OCI-LY3 (cell line): Measurements from ENCODE around the gene FBXO46.

ENCODE experiments used
- CTCF ChIP-seq: fragments of 200-600, 300-600 bp; sonication (generic); IDR thresholded peaks from 2 replicates; pipeline ENCODE4 v1.5.1; 2014; ENCODE audit warnings: antibody characterized with exemption, low read length, low read depth
- EZH2phosphoT487 ChIP-seq: fragments of 200-600 bp; shearing (Covaris generic); IDR thresholded peaks from 2 replicates; pipeline ENCODE4 v1.6.1; 2018; ENCODE audit warnings: antibody characterized with exemption, mixed run types, low read depth

DNA sequence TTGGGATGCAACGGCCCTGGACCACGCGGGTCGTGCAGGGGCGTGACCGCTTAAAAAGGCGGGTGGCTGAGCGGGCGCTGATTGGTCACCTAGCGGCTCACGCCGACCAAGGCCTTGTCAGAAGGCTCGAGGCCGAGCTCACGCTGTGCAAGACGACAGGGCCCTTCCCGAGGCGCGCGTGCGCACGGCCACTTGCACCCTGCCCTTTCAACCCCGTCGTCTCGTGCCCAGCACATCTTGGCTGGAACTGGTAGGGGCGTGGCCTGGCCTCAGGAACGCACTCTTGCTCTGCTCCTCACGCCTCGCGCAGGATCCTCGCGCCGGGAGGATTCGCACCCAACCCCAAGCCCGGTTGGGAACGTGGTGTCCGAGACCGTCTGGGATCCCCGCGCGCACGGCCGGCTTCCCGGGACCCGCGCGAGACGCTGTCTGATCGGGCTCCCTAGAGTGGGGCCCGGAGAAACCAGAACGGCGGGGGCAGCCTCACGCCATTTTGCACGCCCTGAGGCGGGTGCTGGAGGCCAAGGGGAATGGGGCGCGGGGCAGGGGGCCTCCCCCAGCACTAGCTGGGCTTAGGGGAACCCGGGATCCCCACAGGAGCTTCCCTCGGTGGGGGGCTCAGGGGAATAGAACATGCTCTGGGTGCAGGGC lies 2.6 kb upstream of the FBXO46 start, which contains the start of gene MEIOSIN:
- TF ChIP-seq EZH2phosphoT487 (no peak), CTCF (no peak)
